Muscle of leg (tissue), 16 donors: Measurements from ENCODE around the gene RNF166. TPM values are rescaled to one million over a fixed set of nuclear protein-coding genes. Genes with fewer than 3 reads are reported as not detected.

Experiments
- DNase-seq: peaks from one replicate; pipeline ENCODE4 v3.0.0; 2013
- H3K27ac ChIP-seq: one replicate; pipeline ENCODE4 v1.5.1; 2013; ENCODE audit warnings: mild to moderate bottlenecking, low read length, control low read depth
- H3K27me3 ChIP-seq: one replicate; pipeline ENCODE4 v1.6.1; 2013; ENCODE audit warnings: low read length; ENCODE audit not compliant: control insufficient read depth, insufficient read depth
- H3K36me3 ChIP-seq: one replicate; pipeline ENCODE4 v1.6.1; 2013; ENCODE audit warnings: low read length; ENCODE audit not compliant: control insufficient read depth, insufficient read depth
- H3K4me1 ChIP-seq: one replicate; pipeline ENCODE4 v1.6.1; 2013; ENCODE audit warnings: low read length; ENCODE audit not compliant: control insufficient read depth, insufficient read depth
- H3K4me3 ChIP-seq: one replicate; pipeline ENCODE4 v1.5.1; 2013; ENCODE audit warnings: low read length, control low read depth
- H3K9me3 ChIP-seq: replicated peaks from 2 replicates; pipeline ENCODE4 v1.6.1; 2013; ENCODE audit warnings: low read depth, low read length; ENCODE audit not compliant: control insufficient read depth
- WGBS: methylation state at CpG from one replicate; pipeline ENCODE4 v1.1.5; 2013; ENCODE audit warnings: missing lambda C conversion rate; ENCODE audit not compliant: insufficient coverage; 5-methylcytosine and 5-hydroxymethylcytosine counted together
- long read RNA-seq, 11 donors: transcript quantifications; one replicate each; lab custom pipeline, GENCODE V29; 2026
- polyA plus RNA-seq, 8 donors: library from polyadenylated mRNA; unstranded; fragments of 120-200 nt; gene quantifications; one replicate each; pipeline versions ENCODE4 v1.2.1 to v1.2.3, GENCODE V29; 2013; ENCODE audit warnings: inconsistent platforms in 1 of 8, low replicate concordance in 1 of 8; ENCODE audit not compliant: insufficient read length in 8 of 8, insufficient read depth in 1 of 8
- total RNA-seq: library from RNA; stranded (reverse); fragments of 120-200 nt; gene quantifications from one replicate; pipeline ENCODE4 v1.2.4, GENCODE V29; 2013

Gene RNF166, protein sequence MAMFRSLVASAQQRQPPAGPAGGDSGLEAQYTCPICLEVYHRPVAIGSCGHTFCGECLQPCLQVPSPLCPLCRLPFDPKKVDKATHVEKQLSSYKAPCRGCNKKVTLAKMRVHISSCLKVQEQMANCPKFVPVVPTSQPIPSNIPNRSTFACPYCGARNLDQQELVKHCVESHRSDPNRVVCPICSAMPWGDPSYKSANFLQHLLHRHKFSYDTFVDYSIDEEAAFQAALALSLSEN
- total RNA-seq (17.6 TPM), polyA plus RNA-seq (10 to 100 TPM; 13.9 to 21.8 (median 18.4) TPM)
- long read RNA-seq, donor 1, partial matches to known transcripts: 0 of 1 reads
- long read RNA-seq, donor 1, other reads (novel, unspliced or antisense): 0 of 1 reads
- long read RNA-seq, donor 2: 0 reads
- long read RNA-seq, donor 3, partial matches to known transcripts: 0 of 10 reads
- long read RNA-seq, donor 3, other reads (novel, unspliced or antisense): 6 of 10 reads
- long read RNA-seq, donor 4, partial matches to known transcripts: 0 of 2 reads
- long read RNA-seq, donor 4, other reads (novel, unspliced or antisense): 0 of 2 reads
- long read RNA-seq, donor 5, transcript RNF166-201 (6 exons, 1,883 nt): major isoform, 6 of 7 reads
- long read RNA-seq, donor 5, partial matches to known transcripts: 0 of 7 reads
- long read RNA-seq, donor 5, other reads (novel, unspliced or antisense): 0 of 7 reads
- long read RNA-seq, donor 6, transcript RNF166-201 (6 exons, 1,883 nt): major isoform, 8 of 13 reads
- long read RNA-seq, donor 6, partial matches to known transcripts: 5 of 13 reads
- long read RNA-seq, donor 6, other reads (novel, unspliced or antisense): 0 of 13 reads
- long read RNA-seq, donor 7, transcript RNF166-201 (6 exons, 1,883 nt): major isoform, 5 of 5 reads
- long read RNA-seq, donor 7, partial matches to known transcripts: 0 of 5 reads
- long read RNA-seq, donor 7, other reads (novel, unspliced or antisense): 0 of 5 reads
- long read RNA-seq, donor 8, partial matches to known transcripts: 5 of 8 reads
- long read RNA-seq, donor 8, other reads (novel, unspliced or antisense): 0 of 8 reads
- long read RNA-seq, donor 9, partial matches to known transcripts: 0 of 3 reads
- long read RNA-seq, donor 9, other reads (novel, unspliced or antisense): 0 of 3 reads
- long read RNA-seq, donor 10, transcript RNF166-201 (6 exons, 1,883 nt): major isoform, 6 of 6 reads
- long read RNA-seq, donor 10, partial matches to known transcripts: 0 of 6 reads
- long read RNA-seq, donor 10, other reads (novel, unspliced or antisense): 0 of 6 reads
- long read RNA-seq, donor 11, partial matches to known transcripts: 0 of 4 reads
- long read RNA-seq, donor 11, other reads (novel, unspliced or antisense): 0 of 4 reads

- Histone ChIP-seq H3K9me3 (no peaks in the 10 kb centered on the region), H3K27me3 (no peaks in the 10 kb centered on the region), H3K36me3 (peaks cover 22% of the 10 kb centered on the region), H3K27ac (peak within 1 kb of the TSS; percentile 59), H3K4me1 (peaks cover 38% of the 10 kb centered on the region), H3K4me3 (peak within 1 kb of the TSS; percentile 74)
- WGBS: under 1% methylated on average over 74 of the region's 86 CpGs
- peak; percentile 95 for DNase-seq
Measured at GRCh38 chr16:88706229-88706964, at the start of gene RNF166, which contains the start of gene CTU2. Gene RNF166 (minus strand): TSS chr16:88706408. CDS start chr16:88706325, 83 bp downstream. Gene CTU2 (plus strand): TSS chr16:88706503. CDS start chr16:88706531, 28 bp downstream.

- no peak overlapping the region for H3K27ac ChIP-seq
- peaks cover 3% of the 10 kb centered on the region for H3K27me3 ChIP-seq
- H3K4me3 ChIP-seq: no peak overlapping the region
- no peaks in the 10 kb centered on the region for H3K9me3 ChIP-seq
- 74% methylated on average over 42 of the region's 42 CpGs for WGBS
- DNase-seq: no peak
- H3K4me1 ChIP-seq: peaks cover 23% of the 10 kb centered on the region
- peaks cover 4% of the 10 kb centered on the region for H3K36me3 ChIP-seq
Measured at GRCh38 chr16:88754912-88755744, 48.9 kb upstream of the RNF166 start.

- H3K27me3 ChIP-seq: peaks cover 3% of the 10 kb centered on the region
- no peaks in the 10 kb centered on the region for H3K9me3 ChIP-seq
- peaks cover 16% of the 10 kb centered on the region for H3K4me1 ChIP-seq
- no peak for DNase-seq
- no peak overlapping the region for H3K4me3 ChIP-seq
- WGBS: 78% methylated on average over 25 of the region's 28 CpGs
- H3K27ac ChIP-seq: no peak overlapping the region
- H3K36me3 ChIP-seq: peaks cover 4% of the 10 kb centered on the region
Measured at GRCh38 chr16:88754109-88754911, 48.1 kb upstream of the RNF166 start.

- WGBS: 60% methylated on average over 4 of the region's 11 CpGs
- Histone ChIP-seq H3K4me1 (peaks cover 13% of the 10 kb centered on the region), H3K36me3 (peaks cover 4% of the 10 kb centered on the region), H3K4me3 (no peak overlapping the region), H3K27ac (no peak overlapping the region), H3K27me3 (no peaks in the 10 kb centered on the region), H3K9me3 (no peaks in the 10 kb centered on the region)
- DNase-seq: no peak
Measured at GRCh38 chr16:88753602-88754001, 47.4 kb upstream of the RNF166 start.

- DNase-seq: no peak
- no peaks in the 10 kb centered on the region for H3K9me3 ChIP-seq
- peaks cover 4% of the 10 kb centered on the region for H3K36me3 ChIP-seq
- WGBS: 60% methylated on average over 1 of the region's 13 CpGs
- H3K4me3 ChIP-seq: no peak overlapping the region
- H3K27me3 ChIP-seq: no peaks in the 10 kb centered on the region
- no peak overlapping the region for H3K27ac ChIP-seq
- H3K4me1 ChIP-seq: peaks cover 13% of the 10 kb centered on the region
Measured at GRCh38 chr16:88753191-88753590, 47.0 kb upstream of the RNF166 start.

- Histone ChIP-seq H3K4me1 (peaks cover 18% of the 10 kb centered on the region), H3K27ac (no peak overlapping the region), H3K27me3 (no peaks in the 10 kb centered on the region), H3K36me3 (peaks cover 4% of the 10 kb centered on the region), H3K4me3 (no peak overlapping the region), H3K9me3 (no peaks in the 10 kb centered on the region)
- 60% methylated on average over 7 of the region's 16 CpGs for WGBS
- DNase-seq: peak; percentile 46
Measured at GRCh38 chr16:88752386-88753002, 46.3 kb upstream of the RNF166 start.

DNA sequence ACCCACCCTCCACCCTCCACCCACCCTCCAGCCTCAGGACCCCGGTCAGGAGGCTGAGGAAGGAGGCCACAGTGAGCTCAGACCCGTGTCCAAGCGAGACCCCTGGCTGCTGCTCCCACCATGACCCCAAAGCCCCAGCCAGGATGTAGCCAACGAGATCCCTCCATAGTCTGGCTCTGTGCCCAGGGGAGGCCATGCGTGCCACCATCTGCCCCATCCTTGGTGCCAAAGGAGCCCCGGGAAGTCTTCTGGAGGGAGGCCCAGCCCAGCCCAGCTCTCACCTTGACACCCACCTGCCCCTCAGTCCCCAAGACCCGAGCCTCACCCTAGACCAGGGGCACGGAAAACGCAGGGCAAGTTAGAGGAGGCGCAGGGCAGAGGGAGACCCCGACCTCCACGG, 44.6 kb upstream of the RNF166 start:
- no peaks in the 10 kb centered on the region for H3K9me3 ChIP-seq
- no peak for DNase-seq
- H3K27ac ChIP-seq: no peak overlapping the region
- peaks cover 4% of the 10 kb centered on the region for H3K36me3 ChIP-seq
- H3K4me1 ChIP-seq: peaks cover 34% of the 10 kb centered on the region
- H3K4me3 ChIP-seq: no peak overlapping the region
- no peaks in the 10 kb centered on the region for H3K27me3 ChIP-seq
- 79% methylated on average over 12 of the region's 12 CpGs for WGBS

- no peak overlapping the region for H3K4me3 ChIP-seq
- H3K4me1 ChIP-seq: peaks cover 44% of the 10 kb centered on the region
- peaks cover 4% of the 10 kb centered on the region for H3K36me3 ChIP-seq
- 94% methylated on average over 18 of the region's 26 CpGs for WGBS
- H3K9me3 ChIP-seq: no peaks in the 10 kb centered on the region
- H3K27ac ChIP-seq: no peak overlapping the region
- DNase-seq: no peak
- peaks cover 2% of the 10 kb centered on the region for H3K27me3 ChIP-seq
Measured at GRCh38 chr16:88749358-88749757, 43.1 kb upstream of the RNF166 start.
